NCI-H1092 (cell line): Measurements from ENCODE around the gene ITGA6.
"Not testable (repeated sequence)": the region's sequence is repeated elsewhere in the genome, so short reads cannot be mapped to it uniquely, and the experiment has no call there.

Source experiments
- DNase-seq: peaks from one replicate; lab custom pipeline; 2025; lab: John Stamatoyannopoulos, UW

Gene ITGA6

DNA sequence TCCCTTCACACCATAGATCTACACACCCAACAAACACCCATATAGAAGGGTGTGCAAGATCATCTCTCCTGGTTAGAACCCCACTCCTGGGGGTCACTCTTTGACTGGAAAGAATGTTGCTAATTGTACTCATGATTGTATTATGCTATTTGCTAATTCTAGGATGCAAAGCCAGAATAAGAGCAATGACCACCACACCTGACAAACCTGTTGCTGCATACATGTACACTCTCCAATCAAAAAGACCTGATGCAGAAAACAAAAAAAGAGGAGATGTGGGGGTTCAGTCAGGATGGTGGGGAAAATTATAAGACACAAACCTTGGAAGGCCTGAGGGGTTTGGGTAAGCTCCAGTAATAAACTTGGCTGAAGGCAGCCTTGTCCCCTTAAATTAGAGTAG, 91.6 kb downstream of the ITGA6 start:
- DNase-seq, result no peak

DNA sequence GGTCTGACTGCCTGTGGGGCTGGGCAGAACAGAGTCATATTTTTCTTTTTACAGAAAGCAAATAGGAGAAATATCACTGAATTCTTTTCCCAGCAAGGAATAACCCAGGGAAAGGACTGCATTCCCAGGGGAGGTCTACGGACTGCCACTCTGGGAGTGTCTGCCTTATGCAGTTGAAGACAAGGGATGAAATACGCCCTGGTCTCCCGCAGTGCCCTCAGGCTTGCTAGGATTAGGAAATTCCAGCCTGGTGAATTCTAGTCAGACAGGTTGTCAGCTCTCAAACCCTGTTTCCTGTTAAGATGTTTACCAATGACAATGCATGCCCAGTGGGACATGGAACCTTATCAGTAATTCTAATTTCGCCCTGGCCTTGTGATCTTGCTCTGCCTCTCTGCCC, 98.2 kb downstream of the ITGA6 start:
- no peak for DNase-seq

DNA sequence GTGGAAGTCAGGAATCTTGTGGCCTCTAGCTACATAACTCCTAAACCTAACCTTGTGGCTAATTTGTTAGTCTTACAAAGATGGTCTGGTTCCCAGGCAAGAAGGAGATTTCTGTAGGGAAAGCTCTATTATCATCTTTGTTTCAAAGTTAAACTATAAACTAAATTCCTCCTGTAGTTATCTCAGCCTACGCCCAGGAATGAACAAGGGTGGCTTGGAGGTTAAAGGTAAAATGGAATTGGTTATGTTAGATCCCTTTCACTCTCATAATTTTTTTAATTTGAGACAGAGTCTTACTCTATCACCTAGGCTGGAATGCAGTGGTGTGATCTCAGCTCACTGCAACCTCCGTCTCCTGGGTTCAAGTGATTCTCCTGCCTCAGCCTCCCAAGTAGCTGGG, 103.9 kb downstream of the ITGA6 start:
- no peak for DNase-seq

DNA sequence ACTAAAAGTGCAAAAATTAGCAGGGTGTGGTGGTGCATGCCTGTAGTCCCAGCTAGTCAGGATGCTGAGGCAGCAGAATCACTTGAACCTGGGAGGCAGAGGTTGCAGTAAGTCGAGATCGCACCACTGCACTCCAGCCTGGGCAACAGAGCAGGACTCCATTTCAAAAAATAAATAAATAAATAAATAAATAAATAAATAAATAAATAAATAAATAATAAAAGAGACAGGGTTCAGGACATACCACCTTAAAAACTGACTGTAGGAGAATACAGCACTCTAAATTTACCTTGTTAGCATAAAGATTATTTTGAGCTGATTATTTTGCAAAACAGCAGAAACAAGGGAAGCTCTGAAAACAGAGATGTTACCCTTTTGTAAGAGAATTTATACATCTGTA, 105.1 kb downstream of the ITGA6 start:
- DNase-seq, result not testable (repeated sequence)

DNA sequence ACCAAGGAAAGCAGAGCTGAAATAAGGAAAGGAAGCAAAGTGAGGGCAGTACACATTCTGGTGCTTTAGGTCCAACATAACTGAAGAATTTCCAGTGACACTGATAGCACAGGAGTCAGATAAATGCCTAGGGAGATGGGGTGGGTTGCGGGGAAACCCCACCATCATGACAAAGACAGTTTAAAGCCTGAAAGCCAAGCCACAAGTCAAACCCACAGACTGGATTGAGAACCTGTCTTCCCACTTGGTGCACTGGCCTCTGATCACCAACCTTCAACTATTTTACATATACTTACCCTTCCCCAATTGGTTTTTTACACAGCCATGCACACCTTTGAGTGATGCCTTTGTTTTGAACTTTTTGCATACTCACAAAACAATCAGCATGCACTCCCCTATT, 106.3 kb downstream of the ITGA6 start:
- DNase-seq, result no peak

DNA sequence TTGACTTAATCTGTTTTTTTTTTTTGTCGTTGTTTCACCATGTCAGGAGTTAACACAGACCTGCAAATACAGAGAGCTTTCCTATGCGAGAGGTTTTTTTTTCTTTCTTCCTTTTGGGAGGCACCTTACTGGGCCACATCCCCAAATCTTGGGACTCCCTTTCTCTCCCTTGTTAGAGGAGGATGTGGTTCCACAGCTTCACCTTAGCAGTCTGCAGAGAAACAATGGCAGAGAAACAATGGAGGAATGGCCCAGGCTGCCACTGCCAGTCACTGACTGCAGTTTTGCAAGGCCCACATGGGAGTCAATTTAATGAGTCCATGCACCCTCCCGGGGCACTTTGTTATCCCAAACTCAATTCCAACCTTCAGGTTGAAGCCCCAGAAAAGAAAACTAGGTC, 107.7 kb downstream of the ITGA6 start:
- DNase-seq, result no peak

DNA sequence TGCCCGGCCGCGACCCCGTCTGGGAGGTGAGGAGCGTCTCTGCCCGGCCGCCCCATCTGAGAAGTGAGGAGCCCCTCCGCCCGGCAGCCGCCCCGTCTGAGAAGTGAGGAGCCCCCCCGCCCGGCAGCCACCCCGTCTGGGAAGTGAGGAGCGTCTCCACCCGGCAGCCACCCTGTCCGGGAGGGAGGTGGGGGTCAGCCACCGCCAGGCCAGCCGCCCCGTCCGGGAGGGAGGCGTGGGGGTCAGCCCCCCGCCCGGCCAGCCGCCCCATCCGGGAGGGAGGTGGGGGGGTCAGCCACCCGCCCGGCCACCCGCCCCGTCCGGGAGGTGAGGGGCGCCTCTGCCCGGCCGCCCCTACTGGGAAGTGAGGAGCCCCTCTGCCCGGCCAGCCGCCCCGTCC, 110.5 kb downstream of the ITGA6 start:
- DNase-seq, result not testable (repeated sequence)

DNA sequence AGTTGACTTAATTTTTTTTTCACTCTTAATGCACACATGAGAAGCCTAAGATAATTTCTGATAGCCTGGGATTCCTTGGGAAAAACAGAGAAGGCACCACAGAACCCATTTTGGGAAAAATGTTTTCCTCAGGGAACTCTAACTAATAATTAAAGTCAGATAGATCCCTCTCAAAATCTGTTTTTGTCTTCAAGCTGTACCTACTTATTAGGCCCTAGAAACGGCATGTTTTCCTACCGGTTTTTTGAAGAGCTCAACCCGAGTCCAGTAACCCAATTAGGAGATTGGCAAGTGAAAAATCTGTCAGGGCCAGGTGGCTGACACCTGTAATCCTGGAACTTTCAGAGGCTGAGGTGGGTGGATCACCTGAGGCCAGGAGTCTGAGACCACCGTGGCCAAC, 112.4 kb downstream of the ITGA6 start:
- no peak for DNase-seq

DNA sequence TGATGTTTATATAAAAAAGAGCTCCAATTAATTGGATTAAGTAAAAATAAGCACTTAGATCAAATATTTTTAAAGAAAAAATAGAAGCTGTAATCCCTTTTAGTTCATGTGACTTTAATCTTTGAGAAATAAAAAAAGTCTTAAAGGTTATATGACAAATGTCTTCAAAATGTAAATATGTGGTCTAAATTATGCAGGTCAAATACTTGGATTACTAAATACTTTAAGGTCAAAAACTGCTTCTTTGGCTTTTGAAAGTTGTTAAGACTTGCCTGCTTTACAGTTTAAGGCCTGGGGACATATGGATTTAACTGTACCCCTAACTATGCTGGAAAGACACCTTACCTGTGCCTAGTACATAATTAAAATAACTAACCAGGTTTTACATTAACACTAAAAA, 113.0 kb downstream of the ITGA6 start:
- no peak for DNase-seq

DNA sequence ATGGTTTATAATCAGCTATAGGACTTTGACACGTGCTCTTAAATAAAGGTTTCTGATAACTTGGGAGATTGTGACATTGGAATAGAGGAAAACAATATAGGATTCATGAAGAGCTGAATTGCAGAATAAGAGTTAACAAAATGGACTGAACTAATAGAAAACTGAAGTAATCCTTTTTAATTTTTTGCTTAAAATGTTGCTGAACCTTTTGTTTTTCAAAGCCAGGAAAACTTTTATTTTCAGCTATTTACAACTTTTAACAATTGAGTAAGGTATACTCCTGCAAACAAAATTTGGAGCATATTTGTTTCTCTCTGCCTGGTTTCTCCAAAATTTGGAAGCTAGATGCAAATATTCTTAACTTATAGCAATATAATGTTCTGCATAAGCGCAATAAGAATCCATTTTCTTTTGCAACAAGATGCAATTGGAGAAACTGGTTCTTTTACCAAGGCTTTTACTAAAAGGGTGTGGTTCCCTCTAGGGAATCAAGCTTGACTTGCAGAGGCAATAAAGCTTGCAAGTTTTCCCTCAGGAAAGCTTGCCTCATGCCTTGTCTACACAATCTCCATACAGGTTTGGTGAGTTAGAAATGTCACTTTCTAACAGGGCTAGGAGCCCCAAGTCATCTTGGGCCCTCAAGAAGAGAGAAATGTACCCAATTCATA, 118.2 kb downstream of the ITGA6 start:
- DNase-seq, result no peak

DNA sequence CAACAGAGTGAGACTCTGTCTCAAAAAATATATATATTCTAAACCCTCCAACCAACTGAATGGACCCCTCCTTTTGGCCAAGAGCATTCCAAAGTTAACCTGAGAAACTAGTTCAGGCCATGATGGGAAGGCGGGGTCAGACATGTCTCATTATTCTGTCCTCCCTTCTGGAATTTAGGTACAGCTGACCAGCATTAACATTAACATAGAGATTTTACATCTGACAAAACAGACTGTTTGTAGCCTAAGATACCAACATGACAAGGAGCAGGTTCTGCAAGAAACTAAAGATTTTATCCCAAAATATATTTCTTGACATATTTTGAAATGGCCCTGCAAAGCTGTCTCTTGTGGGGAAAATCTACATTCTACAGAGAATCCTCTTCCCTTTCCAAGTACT, 121.7 kb downstream of the ITGA6 start:
- no peak for DNase-seq

DNA sequence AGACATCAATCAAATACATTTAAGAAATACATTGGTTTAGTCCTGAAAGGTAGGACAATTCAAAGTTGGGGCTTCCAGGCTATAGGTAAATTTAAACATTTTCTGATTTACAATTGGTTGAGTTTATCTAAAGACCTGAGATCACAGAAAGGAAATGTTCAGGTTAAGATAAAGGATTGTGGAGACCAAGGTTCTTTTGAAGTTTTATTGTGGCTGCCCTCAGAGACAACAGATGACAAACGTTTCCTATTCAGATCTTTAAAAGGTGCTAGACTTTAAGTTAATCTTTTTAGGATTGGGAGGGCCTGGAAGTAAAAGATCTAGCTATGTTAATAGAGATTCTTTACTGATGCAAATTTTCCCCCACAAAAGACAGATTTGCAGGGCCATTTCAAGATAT, 122.4 kb downstream of the ITGA6 start:
- not testable (repeated sequence) for DNase-seq

DNA sequence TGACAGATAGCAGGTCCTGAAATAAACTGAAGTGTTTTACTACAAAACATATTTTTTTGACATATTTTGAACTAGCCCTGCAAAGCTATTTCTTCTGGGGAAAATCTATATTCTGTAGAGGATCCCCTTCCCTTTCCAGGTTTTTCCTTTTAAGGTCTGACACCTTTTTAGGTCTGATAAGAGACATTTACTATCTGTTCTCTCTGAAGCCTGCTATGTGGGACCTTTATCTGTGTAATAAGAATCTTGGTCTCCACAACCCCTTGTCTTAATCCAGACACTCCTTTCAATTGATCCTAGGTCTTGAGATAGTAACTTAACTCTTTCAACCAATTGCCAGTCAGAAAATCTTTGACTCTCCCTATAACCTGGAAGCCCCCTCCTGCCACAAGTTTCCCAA, 123.0 kb downstream of the ITGA6 start:
- DNase-seq, result no peak

DNA sequence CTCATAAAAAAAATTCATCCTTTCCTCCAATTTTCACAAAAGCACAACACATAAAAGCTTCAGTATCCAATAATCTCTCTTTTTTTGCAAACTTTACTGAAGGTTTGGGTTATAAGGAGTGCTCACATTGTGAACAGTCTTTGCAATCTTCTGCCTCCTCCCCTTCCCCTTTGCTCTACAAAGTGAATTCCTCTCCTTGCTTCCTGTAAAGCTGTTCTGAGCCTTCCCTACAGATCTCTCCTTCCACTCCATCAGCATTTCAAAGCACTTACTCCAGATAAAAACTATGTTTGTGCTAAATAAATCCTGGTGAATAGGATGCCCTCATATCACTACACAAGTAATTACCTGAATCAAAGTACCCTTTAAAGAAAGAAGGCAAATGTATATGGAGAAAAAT, 123.9 kb downstream of the ITGA6 start:
- DNase-seq, result no peak

DNA sequence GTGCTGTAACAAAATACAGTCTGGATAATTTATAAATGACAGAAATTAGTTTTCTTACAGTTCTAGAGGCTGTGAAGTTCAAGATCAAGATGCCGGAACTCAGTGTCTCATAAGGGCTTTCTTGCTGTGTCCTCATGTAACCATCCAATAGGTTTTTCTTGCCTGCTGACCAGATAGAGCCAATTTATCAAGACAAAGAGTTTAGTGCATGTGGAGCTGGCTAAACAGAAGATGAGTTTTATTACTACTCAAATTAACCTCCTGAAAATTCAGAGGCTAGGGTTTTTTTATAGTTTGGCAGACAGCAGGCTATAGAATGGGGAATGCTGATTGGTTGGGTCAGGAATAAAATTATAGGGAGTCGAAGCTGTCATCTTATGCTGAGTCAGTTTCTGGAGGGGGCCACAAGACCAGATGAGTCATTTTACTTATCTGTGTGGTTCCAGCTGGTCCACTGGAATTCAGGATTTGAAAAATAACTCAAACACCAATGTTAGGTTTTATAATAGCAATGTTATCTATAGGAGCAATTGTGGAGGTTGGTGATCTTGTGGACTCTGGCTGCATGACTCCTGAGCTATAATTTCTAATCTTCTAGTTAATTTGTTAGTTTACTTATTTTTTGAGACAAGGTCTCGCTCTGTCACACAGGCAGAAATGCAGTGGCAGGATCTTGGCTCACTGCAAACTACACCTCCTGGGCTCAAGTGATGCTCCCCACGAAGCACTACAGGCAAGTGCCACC, 125.3 kb downstream of the ITGA6 start:
- no peak for DNase-seq

DNA sequence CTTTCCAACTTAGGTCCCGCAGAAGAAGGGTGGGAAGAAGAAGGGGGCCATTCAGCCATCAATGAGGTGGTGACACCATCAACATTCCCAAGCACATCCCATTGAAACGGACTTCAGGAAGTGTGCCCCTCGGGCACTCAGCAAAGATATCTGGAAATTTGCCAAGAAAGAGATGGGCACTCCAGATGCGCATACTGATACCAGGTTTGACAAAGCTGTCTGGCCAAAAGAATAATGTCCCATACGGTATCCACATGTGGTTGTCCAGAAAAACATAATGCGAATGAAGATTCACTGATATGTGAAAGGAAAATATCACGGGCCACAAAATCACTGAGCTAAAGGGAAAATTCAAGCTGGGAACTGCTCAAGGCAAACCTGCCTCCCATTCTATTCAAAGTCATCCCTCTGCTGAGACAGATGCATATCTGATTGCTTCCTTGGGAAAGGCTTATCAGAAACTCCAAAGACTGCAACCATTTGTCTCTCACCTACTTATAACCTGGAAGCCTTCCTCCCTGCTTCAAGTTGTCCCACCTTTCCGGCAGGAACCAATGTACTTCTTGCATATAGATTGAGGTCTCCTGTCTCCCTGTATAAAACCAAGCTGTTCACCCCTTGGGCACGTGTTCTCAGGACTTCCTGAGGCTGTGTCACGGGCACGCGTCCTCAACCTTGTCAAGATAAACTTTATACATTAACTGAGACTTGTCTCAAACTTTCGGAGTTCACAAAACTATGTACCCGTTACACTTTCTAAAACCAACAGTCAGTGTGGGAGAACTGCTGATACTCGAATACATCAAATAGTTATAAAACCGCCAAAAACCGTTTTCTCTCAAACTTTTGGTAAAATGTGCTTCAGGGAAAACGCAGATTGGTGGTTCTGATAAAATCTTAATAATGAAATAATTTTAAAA, 127.2 kb downstream of the ITGA6 start:
- DNase-seq, result no peak

DNA sequence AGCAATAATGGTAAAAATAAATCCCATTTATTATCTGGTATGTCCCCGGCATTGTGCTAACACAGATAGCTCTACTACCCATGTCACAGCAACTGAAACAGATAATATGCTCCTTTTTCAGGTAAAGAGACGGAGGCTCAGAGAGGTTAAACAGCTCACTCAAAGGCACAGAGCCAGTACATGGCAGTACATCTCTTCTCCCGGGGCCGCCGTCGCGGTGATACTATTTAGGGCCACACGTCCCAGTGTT, 127.8 kb downstream of the ITGA6 start:
- DNase-seq, result no peak
